B cell (primary cell): Measurements from ENCODE around the gene TMPRSS11A. TPM values are rescaled to one million over a fixed set of nuclear protein-coding genes. Genes with fewer than 3 reads are reported as not detected.

ENCODE experiments used
- ATAC-seq: fragments of 200-7000 bp; cut with Tn5 transposase; one replicate; pipeline ENCODE4 v1.10.0; 2021; ENCODE audit warnings: low read depth, mild to moderate bottlenecking, moderate number of reproducible peaks, moderate library complexity
- CTCF ChIA-PET: fragments of 350-600 bp; sonication (Branson Sonifier 250); formaldehyde crosslinking; loops from one replicate; lab custom pipeline; 2021; ENCODE audit warnings: antibody characterized with exemption, inconsistent platforms; lab: Charles Lee
- POLR2A ChIA-PET: fragments of 350-600 bp; sonication (Branson Sonifier 250); formaldehyde crosslinking; loops from one replicate; lab custom pipeline; 2021; ENCODE audit warnings: antibody characterized with exemption; lab: Charles Lee
- DNase-seq: peaks from one replicate; pipeline ENCODE4 v3.0.0; 2013
- H2AFZ ChIP-seq: 2 replicates; pipeline ENCODE4 v1.6.1; 2012; ENCODE audit warnings: mild to moderate bottlenecking, low read depth, low read length; ENCODE audit not compliant: insufficient read depth, poor library complexity, severe bottlenecking
- H3K27ac ChIP-seq, 2 donors: 1 replicate in 1 of 2; 2 replicates in 1 of 2; pipeline ENCODE4 v1.5.1; 2012 to 2013; ENCODE audit warnings: low read length in 2 of 2, mild to moderate bottlenecking in 2 of 2, moderate library complexity in 1 of 2
- H3K27me3 ChIP-seq, 4 experiments: fragments of 200-600 bp in 1 of 4; sonication (generic) in 1 of 4; replicated peaks in 1 of 4; 1 replicate in 2 of 4; 2 replicates in 2 of 4; pipeline versions ENCODE4 v1.6.1 to v1.7.0; 2013 to 2016; ENCODE audit warnings: low read length in 3 of 4, mild to moderate bottlenecking in 2 of 4, mixed read lengths in 1 of 4, moderate library complexity in 1 of 4; ENCODE audit not compliant: insufficient read depth in 4 of 4, control insufficient read depth in 3 of 4; ENCODE audit errors: control extremely low read depth in 1 of 4
- H3K36me3 ChIP-seq, 2 experiments: replicated peaks in 1 of 2; 1 replicate in 1 of 2; 2 replicates in 1 of 2; pipeline versions ENCODE4 v1.6.1 to v1.7.1; 2013; ENCODE audit warnings: low read length in 1 of 2; ENCODE audit not compliant: insufficient read depth in 2 of 2, control insufficient read depth in 1 of 2; ENCODE audit errors: control extremely low read depth in 1 of 2, extremely low read depth in 1 of 2
- H3K4me1 ChIP-seq, 2 donors: fragments of 200-600 bp in 1 of 2; sonication (generic) in 1 of 2; 1 replicate in 1 of 2; 2 replicates in 1 of 2; pipeline versions ENCODE4 v1.5.1 to v1.6.1; 2013 to 2017; ENCODE audit warnings: low read length in 2 of 2; ENCODE audit not compliant: control insufficient read depth in 2 of 2, insufficient read depth in 2 of 2
- H3K4me2 ChIP-seq: replicated peaks from 2 replicates; pipeline ENCODE3; 2012; ENCODE audit warnings: mild to moderate bottlenecking, low read depth, low read length; ENCODE audit not compliant: poor library complexity, severe bottlenecking
- H3K4me3 ChIP-seq, 5 experiments: fragments of 200-600 bp in 1 of 5; sonication (generic) in 1 of 5; 1 replicate in 3 of 5; 2 replicates in 2 of 5; pipeline versions ENCODE4 v1.5.1 to v1.7.0; 2011 to 2016; ENCODE audit warnings: low read length in 4 of 5, mild to moderate bottlenecking in 4 of 5, low read depth in 2 of 5, control low read depth in 1 of 5, moderate library complexity in 1 of 5; ENCODE audit not compliant: insufficient read depth in 1 of 5; ENCODE audit errors: control extremely low read depth in 1 of 5, extremely low read depth in 1 of 5
- H3K79me2 ChIP-seq: fragments of 200-600 bp; sonication (generic); one replicate; pipeline ENCODE4 v1.6.0; 2016; ENCODE audit warnings: low read length; ENCODE audit not compliant: control insufficient read depth, insufficient read depth
- H3K9ac ChIP-seq: fragments of 200-600 bp; sonication (generic); 2 replicates; pipeline ENCODE4 v1.6.1; 2017; ENCODE audit warnings: mild to moderate bottlenecking, low read length, moderate library complexity
- H3K9me3 ChIP-seq, 3 donors: one replicate each; pipeline versions ENCODE4 v1.6.1 to v1.7.1; 2013; ENCODE audit warnings: low read length in 2 of 3; ENCODE audit not compliant: control insufficient read depth in 2 of 3, insufficient read depth in 1 of 3; ENCODE audit errors: control extremely low read depth in 1 of 3
- H4K20me1 ChIP-seq: 2 replicates; pipeline ENCODE4 v1.6.0; 2012; ENCODE audit warnings: mild to moderate bottlenecking, low read length; ENCODE audit not compliant: insufficient read depth, control insufficient read depth, poor library complexity, severe bottlenecking
- H3K27ac Mint-ChIP-seq: one replicate; pipeline ENCODE4 v1.8.0; 2021; ENCODE audit warnings: mixed read lengths
- H3K27me3 Mint-ChIP-seq: one replicate; pipeline ENCODE4 v1.8.0; 2021; ENCODE audit warnings: mixed read lengths
- H3K4me1 Mint-ChIP-seq: one replicate; pipeline ENCODE4 v1.8.0; 2021; ENCODE audit warnings: mixed read lengths
- H3K4me3 Mint-ChIP-seq: one replicate; pipeline ENCODE4 v1.8.0; 2021; ENCODE audit warnings: mixed read lengths
- H3K9me3 Mint-ChIP-seq: one replicate; pipeline ENCODE4 v1.8.0; 2022; ENCODE audit warnings: mixed read lengths; ENCODE audit not compliant: insufficient read depth
- CTCF ChIP-seq: fragments of 200-600 bp; IDR thresholded peaks from one replicate; pipeline ENCODE4 v1.8.0; 2022; ENCODE audit warnings: antibody characterized with exemption, mild to moderate bottlenecking
- EZH2 ChIP-seq: IDR thresholded peaks from 2 replicates; pipeline ENCODE4 v1.6.1; 2012; ENCODE audit warnings: borderline replicate concordance, low read depth, mild to moderate bottlenecking, moderate library complexity, low read length; ENCODE audit not compliant: insufficient read depth, poor library complexity, severe bottlenecking
- WGBS: methylation state at CpG from one replicate; pipeline ENCODE4 v1.1.5; 2013; ENCODE audit warnings: missing lambda C conversion rate; ENCODE audit not compliant: insufficient coverage; 5-methylcytosine and 5-hydroxymethylcytosine counted together
- intact Hi-C: fragments of 100-400 bp; cut with micrococcal nuclease; formaldehyde crosslinking; loops from one replicate; pipeline ENCODE4 v1.10.0; 2022
- polyA plus RNA-seq: library from polyadenylated mRNA; depleted of rRNA; stranded (reverse); fragments of >200 nt; gene quantifications from 2 replicates; pipeline ENCODE4 v1.2.3, GENCODE V29; 2012
- small RNA-seq: library from RNA; depleted of rRNA; stranded (forward); fragments of <200 nt; gene quantifications from one replicate; pipeline ENCODE3, GENCODE V24; 2012; ENCODE audit warnings: low replicate concordance, low read depth; ENCODE audit not compliant: insufficient read length
- total RNA-seq, 2 donors: library from RNA; stranded (reverse); fragments of 120-200 nt in 1 of 2; gene quantifications; 1 replicate in 1 of 2; 2 replicates in 1 of 2; pipeline versions ENCODE4 v1.2.3 to v1.2.4, GENCODE V29; 2013 to 2022

TMPRSS11A gene
- total and polyA plus RNA-seq, 2 donors (not counting 1 experiment from before 2014, with no cell fraction given) = not detected

GRCh38 chr4:67861513-67861912 is 101.8 kb downstream of the TMPRSS11A start:
- DNase-seq (no peak), ATAC-seq (no peak)
- peaks cover 11% of the 10 kb centered on the region for H3K27me3 Mint-ChIP-seq
- no peaks in the 10 kb centered on the region for H3K36me3 ChIP-seq
- H3K4me1 Mint-ChIP-seq = no peaks in the 10 kb centered on the region
- no peak overlapping the region for H3K4me3 ChIP-seq
- ChIA-PET POLR2A (no interaction called here), CTCF (no interaction called here)
- no peak overlapping the region for H3K4me2 ChIP-seq
- H2AFZ ChIP-seq = no peak overlapping the region
- intact Hi-C loops = no loop called here
- H3K79me2 ChIP-seq = no peaks in the 10 kb centered on the region
- no peaks in the 10 kb centered on the region for H3K27me3 ChIP-seq
- no peaks in the 10 kb centered on the region for H3K4me1 ChIP-seq
- no peak for TF ChIP-seq EZH2
- TF ChIP-seq CTCF = no peak
- no peaks in the 10 kb centered on the region for H4K20me1 ChIP-seq
- no peaks in the 10 kb centered on the region for H3K9me3 ChIP-seq
- no peaks in the 10 kb centered on the region for H3K9me3 Mint-ChIP-seq
- no peak overlapping the region for H3K27ac ChIP-seq
- WGBS = 54% methylated on average over 4 of the region's 6 CpGs
- no peak overlapping the region for H3K4me3 Mint-ChIP-seq
- no peak overlapping the region for H3K27ac Mint-ChIP-seq
- H3K9ac ChIP-seq = no peak overlapping the region

Small RNA genes within 50 kb of the gene (small RNA-seq; reads per million reads assigned to genes)
- not detected for gene RNU6-95P

Other genes starting within 250 kb of the TMPRSS11A start
- not detected in 2 replicates for gene GNRHR, start 209.1 kb downstream of the TMPRSS11A start, total RNA-seq
- not detected in 2 replicates for gene GNRHR, start 209.1 kb downstream of the TMPRSS11A start, polyA plus RNA-seq
- not detected in 2 replicates for gene TMPRSS11D, start 79.5 kb downstream of the TMPRSS11A start, total RNA-seq
- not detected in 2 replicates for gene TMPRSS11D, start 79.5 kb downstream of the TMPRSS11A start, polyA plus RNA-seq
- not detected in 2 replicates for gene TMPRSS11F, start 166.4 kb upstream of the TMPRSS11A start, total RNA-seq
- not detected in 2 replicates for gene TMPRSS11F, start 166.4 kb upstream of the TMPRSS11A start, polyA plus RNA-seq